Mucosa of stomach (tissue), 1 donor: Measurements from ENCODE around the gene OSGEPL1.
A peak's percentile ranks its signal among the peaks of the same experiment; 100 is the strongest.
"Not testable (repeated sequence)": the region's sequence is repeated elsewhere in the genome, so short reads cannot be mapped to it uniquely, and the experiment has no call there.

Experiments
- H3K27me3 ChIP-seq: one replicate; pipeline ENCODE4 v1.7.0; 2013; ENCODE audit warnings: mild to moderate bottlenecking, low read length; ENCODE audit not compliant: control insufficient read depth, insufficient read depth
- H3K36me3 ChIP-seq: one replicate; pipeline ENCODE4 v1.7.0; 2013; ENCODE audit warnings: low read length; ENCODE audit not compliant: control insufficient read depth, insufficient read depth
- H3K4me1 ChIP-seq: one replicate; pipeline ENCODE4 v1.7.0; 2013; ENCODE audit warnings: mild to moderate bottlenecking, low read length; ENCODE audit not compliant: control insufficient read depth, insufficient read depth
- H3K4me3 ChIP-seq: one replicate; pipeline ENCODE4 v1.7.0; 2013; ENCODE audit warnings: low read length
- H3K9ac ChIP-seq: one replicate; pipeline ENCODE4 v1.7.0; 2013; ENCODE audit warnings: mild to moderate bottlenecking, low read length, moderate library complexity
- H3K9me3 ChIP-seq: one replicate; pipeline ENCODE4 v1.7.0; 2013; ENCODE audit warnings: mild to moderate bottlenecking, low read length, moderate library complexity; ENCODE audit not compliant: control insufficient read depth
- donor health status: Pancreatic carcinoma.

The OSGEPL1 gene

GRCh38 chr2:189783451-189783926, 20.9 kb upstream of the OSGEPL1 start:
- Histone ChIP-seq H3K36me3 (no peaks in the 10 kb centered on the region), H3K9me3 (no peaks in the 10 kb centered on the region), H3K9ac (peak overlapping the region; percentile 58), H3K4me3 (peak overlapping the region; percentile 61), H3K27me3 (no peaks in the 10 kb centered on the region), H3K4me1 (peaks cover 11% of the 10 kb centered on the region)

GRCh38 chr2:189782221-189782671, 19.7 kb upstream of the OSGEPL1 start:
- no peaks in the 10 kb centered on the region for H3K9me3 ChIP-seq
- H3K9ac ChIP-seq: no peak overlapping the region
- no peaks in the 10 kb centered on the region for H3K27me3 ChIP-seq
- peaks cover 11% of the 10 kb centered on the region for H3K4me1 ChIP-seq
- no peak overlapping the region for H3K4me3 ChIP-seq
- H3K36me3 ChIP-seq: no peaks in the 10 kb centered on the region

GRCh38 chr2:189772212-189772611, 9.6 kb upstream of the OSGEPL1 start:
- peaks cover 8% of the 10 kb centered on the region for H3K4me1 ChIP-seq
- peaks cover 4% of the 10 kb centered on the region for H3K36me3 ChIP-seq
- H3K9ac ChIP-seq: no peak overlapping the region
- no peaks in the 10 kb centered on the region for H3K9me3 ChIP-seq
- no peak overlapping the region for H3K4me3 ChIP-seq
- no peaks in the 10 kb centered on the region for H3K27me3 ChIP-seq

- Histone ChIP-seq H3K4me1 (peaks cover 8% of the 10 kb centered on the region), H3K36me3 (no peaks in the 10 kb centered on the region), H3K9me3 (no peaks in the 10 kb centered on the region), H3K4me3 (no peak overlapping the region), H3K9ac (no peak overlapping the region), H3K27me3 (no peaks in the 10 kb centered on the region)
Measured at GRCh38 chr2:189770590-189771322, 8.2 kb upstream of the OSGEPL1 start.

- no peak overlapping the region for H3K4me3 ChIP-seq
- H3K9me3 ChIP-seq: no peaks in the 10 kb centered on the region
- H3K27me3 ChIP-seq: no peaks in the 10 kb centered on the region
- no peaks in the 10 kb centered on the region for H3K36me3 ChIP-seq
- H3K9ac ChIP-seq: peak overlapping the region; percentile 78
- peaks cover 5% of the 10 kb centered on the region for H3K4me1 ChIP-seq
Measured at GRCh38 chr2:189763908-189764661, 1.5 kb upstream of the OSGEPL1 start.

- Histone ChIP-seq H3K9ac (peak overlapping the region; percentile 78), H3K4me1 (peaks cover 5% of the 10 kb centered on the region), H3K36me3 (no peaks in the 10 kb centered on the region), H3K9me3 (no peaks in the 10 kb centered on the region), H3K27me3 (no peaks in the 10 kb centered on the region), H3K4me3 (peak overlapping the region; percentile 88)
Measured at GRCh38 chr2:189762229-189762550, 402 bp downstream of the OSGEPL1 start.

GRCh38 chr2:189760154-189760553, 2.4 kb downstream of the OSGEPL1 start:
- not testable (repeated sequence) for H3K27me3 ChIP-seq, H3K9me3 ChIP-seq, H3K9ac ChIP-seq, H3K4me3 ChIP-seq, H3K36me3 ChIP-seq, H3K4me1 ChIP-seq

GRCh38 chr2:189756311-189756952, 6.2 kb downstream of the OSGEPL1 start:
- no peaks in the 10 kb centered on the region for H3K27me3 ChIP-seq
- H3K9me3 ChIP-seq: no peaks in the 10 kb centered on the region
- no peaks in the 10 kb centered on the region for H3K36me3 ChIP-seq
- no peak overlapping the region for H3K9ac ChIP-seq
- H3K4me1 ChIP-seq: no peaks in the 10 kb centered on the region
- H3K4me3 ChIP-seq: no peak overlapping the region

GRCh38 chr2:189751080-189751658, 11.4 kb downstream of the OSGEPL1 start:
- Histone ChIP-seq H3K27me3 (no peaks in the 10 kb centered on the region), H3K4me1 (no peaks in the 10 kb centered on the region), H3K36me3 (no peaks in the 10 kb centered on the region), H3K9me3 (no peaks in the 10 kb centered on the region), H3K4me3 (no peak overlapping the region), H3K9ac (no peak overlapping the region)

GRCh38 chr2:189729430-189729829, 33.2 kb downstream of the OSGEPL1 start:
- Histone ChIP-seq H3K27me3 (no peaks in the 10 kb centered on the region), H3K4me3 (no peak overlapping the region), H3K4me1 (no peaks in the 10 kb centered on the region), H3K9me3 (no peaks in the 10 kb centered on the region), H3K36me3 (no peaks in the 10 kb centered on the region), H3K9ac (no peak overlapping the region)

- H3K4me3 ChIP-seq: no peak overlapping the region
- H3K27me3 ChIP-seq: no peaks in the 10 kb centered on the region
- H3K4me1 ChIP-seq: no peaks in the 10 kb centered on the region
- no peaks in the 10 kb centered on the region for H3K36me3 ChIP-seq
- H3K9me3 ChIP-seq: no peaks in the 10 kb centered on the region
- H3K9ac ChIP-seq: no peak overlapping the region
Measured at GRCh38 chr2:189726849-189727248, 35.7 kb downstream of the OSGEPL1 start.

- Histone ChIP-seq H3K4me1 (no peaks in the 10 kb centered on the region), H3K9me3 (no peaks in the 10 kb centered on the region), H3K9ac (no peak overlapping the region), H3K36me3 (no peaks in the 10 kb centered on the region), H3K27me3 (no peaks in the 10 kb centered on the region), H3K4me3 (no peak overlapping the region)
Measured at GRCh38 chr2:189726271-189726670, 36.3 kb downstream of the OSGEPL1 start.
